Forelimb muscle (tissue), 1 donor: Measurements from ENCODE around the gene MBLAC1. TPM values are rescaled to one million over a fixed set of nuclear protein-coding genes. Genes with fewer than 3 reads are reported as not detected.

Source experiments
- DNase-seq: peaks from one replicate; pipeline ENCODE4 v3.0.0-alpha.2; 2013; ENCODE audit warnings: low read depth
- polyA plus RNA-seq: library from polyadenylated mRNA; unstranded; fragments of 120-200 nt; gene quantifications from one replicate; pipeline ENCODE4 v1.2.1, GENCODE V29; 2013; ENCODE audit not compliant: insufficient read length

The MBLAC1 gene
- polyA plus RNA-seq, 1 donor, result 1.5 TPM

- DNase-seq, result no peak
These were observed 27.2 kb downstream of the MBLAC1 start for GRCh38 chr7:100153708-100154535.

- DNase-seq, result no peak
These were observed 28.1 kb downstream of the MBLAC1 start for GRCh38 chr7:100154651-100155491.

GRCh38 chr7:100155553-100156317, 29.0 kb downstream of the MBLAC1 start:
- DNase-seq, result no peak

- DNase-seq, result no peak
These were observed 29.7 kb downstream of the MBLAC1 start for GRCh38 chr7:100156331-100157068.

- no peak for DNase-seq
These were observed 30.2 kb downstream of the MBLAC1 start for GRCh38 chr7:100157069-100157333.

- DNase-seq, result no peak
These were observed 30.8 kb downstream of the MBLAC1 start for GRCh38 chr7:100157334-100158228.

GRCh38 chr7:100158229-100159098, 31.7 kb downstream of the MBLAC1 start, which contains the start of gene TRAPPC14:
TRAPPC14 (minus strand) TSS chr7:100158723; CDS start chr7:100158499, 224 bp downstream.
- DNase-seq, result peak; percentile 62

GRCh38 chr7:100159099-100159623, 32.4 kb downstream of the MBLAC1 start:
- no peak for DNase-seq

- DNase-seq, result no peak
These were observed 33.3 kb downstream of the MBLAC1 start for GRCh38 chr7:100160067-100160466.

- no peak for DNase-seq
These were observed 36.3 kb downstream of the MBLAC1 start for GRCh38 chr7:100163006-100163531.

- no peak for DNase-seq
These were observed 37.1 kb downstream of the MBLAC1 start for GRCh38 chr7:100163871-100164270.

- no peak for DNase-seq
These were observed 39.7 kb downstream of the MBLAC1 start for GRCh38 chr7:100166317-100166940.

- no peak for DNase-seq
These were observed 40.5 kb downstream of the MBLAC1 start for GRCh38 chr7:100166970-100167911.

- DNase-seq, result no peak
These were observed 41.2 kb downstream of the MBLAC1 start for GRCh38 chr7:100167912-100168323.

GRCh38 chr7:100169147-100169850, 42.5 kb downstream of the MBLAC1 start:
- DNase-seq, result no peak

GRCh38 chr7:100170101-100170897, 43.5 kb downstream of the MBLAC1 start:
- DNase-seq, result no peak
